NCI-H345 treated with DMSO at 0.1 percent for 48 hours (cell line): ENCODE measurements around the gene SEMA3A.
"Not testable (repeated sequence)": the region's sequence is repeated elsewhere in the genome, so short reads cannot be mapped to it uniquely, and the experiment has no call there.

Source experiments
- DNase-seq: peaks from one replicate; lab custom pipeline; 2025; ENCODE audit not compliant: unreplicated experiment; lab: John Stamatoyannopoulos, UW

SEMA3A gene

GRCh38 chr7:84069999-84070500 is 124.5 kb downstream of the SEMA3A start:
- no peak for DNase-seq

- DNase-seq: no peak
These were observed 125.6 kb downstream of the SEMA3A start for GRCh38 chr7:84069033-84069432.

GRCh38 chr7:84062489-84062901 is 132.1 kb downstream of the SEMA3A start:
- DNase-seq: not testable (repeated sequence)

- no peak for DNase-seq
These were observed 133.8 kb downstream of the SEMA3A start for GRCh38 chr7:84060760-84061261.

GRCh38 chr7:84060000-84060399 is 134.6 kb downstream of the SEMA3A start:
- DNase-seq: no peak

- DNase-seq: no peak
These were observed 136.1 kb downstream of the SEMA3A start for GRCh38 chr7:84058311-84059076.

- DNase-seq: no peak
These were observed 137.0 kb downstream of the SEMA3A start for GRCh38 chr7:84057576-84057975.

GRCh38 chr7:84055904-84056605 is 138.5 kb downstream of the SEMA3A start:
- no peak for DNase-seq

- DNase-seq: not testable (repeated sequence)
These were observed 139.4 kb downstream of the SEMA3A start for GRCh38 chr7:84055199-84055598.

GRCh38 chr7:84049071-84049836 is 145.3 kb downstream of the SEMA3A start:
- DNase-seq: no peak

GRCh38 chr7:84047085-84047484 is 147.5 kb downstream of the SEMA3A start:
- DNase-seq: no peak

- no peak for DNase-seq
These were observed 149.8 kb downstream of the SEMA3A start for GRCh38 chr7:84044834-84045233.

GRCh38 chr7:84043661-84044191 is 150.9 kb downstream of the SEMA3A start:
- DNase-seq: no peak

- no peak for DNase-seq
These were observed 152.5 kb downstream of the SEMA3A start for GRCh38 chr7:84042110-84042539.

GRCh38 chr7:84041649-84042048 is 152.9 kb downstream of the SEMA3A start:
- no peak for DNase-seq

GRCh38 chr7:84040355-84040754 is 154.2 kb downstream of the SEMA3A start:
- DNase-seq: no peak

GRCh38 chr7:84039432-84039831 is 155.2 kb downstream of the SEMA3A start:
- DNase-seq: no peak

GRCh38 chr7:84027678-84028077 is 166.9 kb downstream of the SEMA3A start:
- no peak for DNase-seq

GRCh38 chr7:84025332-84025927 is 169.2 kb downstream of the SEMA3A start:
- no peak for DNase-seq

- no peak for DNase-seq
These were observed 171.8 kb downstream of the SEMA3A start for GRCh38 chr7:84022684-84023308.
